ENCODE results near the gene S1PR1. TPM values are rescaled to one million over a fixed set of nuclear protein-coding genes. Genes with fewer than 3 reads are reported as not detected.
"Not testable (repeated sequence)": the region's sequence is repeated elsewhere in the genome, so short reads cannot be mapped to it uniquely, and the experiment has no call there.

S1PR1 gene
- total RNA-seq, 4 donors from 2014 or later, result 11.4 to 50.6 (median 26.0) TPM

- Histone ChIP-seq H3K27ac (no peak overlapping the region), H3K27me3 (no peaks in the 10 kb centered on the region), H3K36me3 (no peaks in the 10 kb centered on the region), H3K4me1 (no peaks in the 10 kb centered on the region), H3K4me3 (no peak overlapping the region), H3K9me3 (no peaks in the 10 kb centered on the region)
- WGBS, result 90% methylated on average over 6 of the region's 6 CpGs
- DNase-seq (ENCODE audit: low spot score in 2 of 2), result no peak
- TF ChIP-seq CTCF (IDR thresholded peaks at IDR 0.05) (no peak), EP300 (IDR thresholded peaks at IDR 0.05) (no peak), POLR2A (IDR thresholded peaks at IDR 0.05) (no peak), POLR2AphosphoS5 (IDR thresholded peaks at IDR 0.05) (no peak)
Measured at GRCh38 chr1:101215363-101216011, 21.3 kb upstream of the S1PR1 start.

GRCh38 chr1:101216623-101217022, 20.2 kb upstream of the S1PR1 start:
- no peak overlapping the region for H3K27ac ChIP-seq
- no peaks in the 10 kb centered on the region for H3K27me3 ChIP-seq
- H3K4me1 ChIP-seq, result no peaks in the 10 kb centered on the region
- TF ChIP-seq CTCF (IDR thresholded peaks at IDR 0.05), result no peak
- TF ChIP-seq POLR2AphosphoS5 (IDR thresholded peaks at IDR 0.05), result no peak
- TF ChIP-seq EP300 (IDR thresholded peaks at IDR 0.05), result no peak
- TF ChIP-seq POLR2A (IDR thresholded peaks at IDR 0.05), result no peak
- no peak for DNase-seq (ENCODE audit: low spot score in 2 of 2)
- no peak overlapping the region for H3K4me3 ChIP-seq
- H3K9me3 ChIP-seq, result no peaks in the 10 kb centered on the region
- no peaks in the 10 kb centered on the region for H3K36me3 ChIP-seq
- 53% methylated on average over 2 of the region's 2 CpGs for WGBS

GRCh38 chr1:101217148-101217547, 19.7 kb upstream of the S1PR1 start:
- Histone ChIP-seq H3K27me3 (no peaks in the 10 kb centered on the region), H3K27ac (no peak overlapping the region), H3K4me3 (no peak overlapping the region), H3K9me3 (no peaks in the 10 kb centered on the region), H3K4me1 (no peaks in the 10 kb centered on the region), H3K36me3 (no peaks in the 10 kb centered on the region)
- no peak for TF ChIP-seq POLR2AphosphoS5 (IDR thresholded peaks at IDR 0.05)
- no peak for TF ChIP-seq POLR2A (IDR thresholded peaks at IDR 0.05)
- WGBS, result 84% methylated on average over 3 of the region's 3 CpGs
- no peak for DNase-seq (ENCODE audit: low spot score in 2 of 2)

- DNase-seq (ENCODE audit: low spot score in 2 of 2), result not testable (repeated sequence)
Measured at GRCh38 chr1:101218968-101219367, 17.9 kb upstream of the S1PR1 start.

GRCh38 chr1:101219924-101220870, 16.6 kb upstream of the S1PR1 start:
- Histone ChIP-seq H3K4me3 (no peak overlapping the region), H3K27ac (no peak overlapping the region), H3K9me3 (no peaks in the 10 kb centered on the region), H3K27me3 (no peaks in the 10 kb centered on the region), H3K36me3 (no peaks in the 10 kb centered on the region), H3K4me1 (no peaks in the 10 kb centered on the region)
- no peak for DNase-seq (ENCODE audit: low spot score in 2 of 2)
- WGBS, result 73% methylated on average over 8 of the region's 11 CpGs
- no peak for TF ChIP-seq EP300 (IDR thresholded peaks at IDR 0.05)
- no peak for TF ChIP-seq POLR2A (IDR thresholded peaks at IDR 0.05)
- TF ChIP-seq CTCF (IDR thresholded peaks at IDR 0.05), result no peak

More at GRCh38 chr1:101218968-101219367, 17.9 kb upstream of the S1PR1 start:
- H3K27me3 ChIP-seq, H3K27ac ChIP-seq, H3K9me3 ChIP-seq, H3K4me3 ChIP-seq, H3K4me1 ChIP-seq, H3K36me3 ChIP-seq: not testable (repeated sequence)
- 95% methylated on average over 6 of the region's 6 CpGs for WGBS

GRCh38 chr1:101220906-101221305, 15.9 kb upstream of the S1PR1 start:
- WGBS, result 93% methylated on average over 4 of the region's 4 CpGs
- no peaks in the 10 kb centered on the region for H3K27me3 ChIP-seq
- no peak overlapping the region for H3K27ac ChIP-seq
- no peak for TF ChIP-seq POLR2A (IDR thresholded peaks at IDR 0.05)
- no peak for TF ChIP-seq CTCF (IDR thresholded peaks at IDR 0.05)
- TF ChIP-seq POLR2AphosphoS5 (IDR thresholded peaks at IDR 0.05), result no peak
- TF ChIP-seq EP300 (IDR thresholded peaks at IDR 0.05), result no peak
- H3K4me1 ChIP-seq, result no peaks in the 10 kb centered on the region
- H3K36me3 ChIP-seq, result no peaks in the 10 kb centered on the region
- no peak overlapping the region for H3K4me3 ChIP-seq
- H3K9me3 ChIP-seq, result no peaks in the 10 kb centered on the region
- no peak for DNase-seq (ENCODE audit: low spot score in 2 of 2)

Measured in suprapubic skin (tissue), 4 donors.